Tibial nerve (tissue), 4 donors: ENCODE data around the gene USP20. TPM values are rescaled to one million over a fixed set of nuclear protein-coding genes. Genes with fewer than 3 reads are reported as not detected.
A peak's percentile ranks its signal among the peaks of the same experiment; 100 is the strongest.

Experiments used
- DNase-seq, 2 donors: peaks; one replicate each; pipeline ENCODE4 v3.0.0-alpha.2; 2019; ENCODE audit warnings: low spot score in 2 of 2
- H3K27ac ChIP-seq, 4 donors: fragments of 200-600 bp; sonication (generic) in 3 of 4; one replicate each; pipeline ENCODE4 v1.5.1; 2017 to 2019; ENCODE audit warnings: mild to moderate bottlenecking in 1 of 4
- H3K27me3 ChIP-seq, 2 donors: fragments of 200-600 bp; sonication (generic) in 1 of 2; one replicate each; pipeline versions ENCODE4 v1.5.1 to v1.6.0; 2017 to 2019
- H3K36me3 ChIP-seq, 3 donors: fragments of 200-600 bp; sonication (generic); one replicate each; pipeline ENCODE4 v1.5.1; 2018 to 2019
- H3K4me1 ChIP-seq, 4 donors: fragments of 200-600 bp; sonication (generic) in 3 of 4; one replicate each; pipeline ENCODE4 v1.5.1; 2017 to 2019
- H3K4me3 ChIP-seq, 4 donors: fragments of 200-600 bp; sonication (generic) in 3 of 4; one replicate each; pipeline ENCODE4 v1.5.1; 2017 to 2019; ENCODE audit warnings: mild to moderate bottlenecking in 1 of 4, moderate library complexity in 1 of 4
- H3K9me3 ChIP-seq, 4 donors: fragments of 200-600 bp; sonication (generic) in 3 of 4; one replicate each; pipeline ENCODE4 v1.5.1; 2017 to 2019
- EP300 ChIP-seq, 2 donors: sonication (generic); formaldehyde crosslinking; IDR thresholded peaks; one replicate each; pipeline ENCODE4 v1.6.1; 2017; ENCODE audit warnings: antibody characterized with exemption in 2 of 2, mild to moderate bottlenecking in 1 of 2
- POLR2A ChIP-seq, 2 donors: fragments of 450-650 bp; IDR thresholded peaks; one replicate each; pipeline ENCODE4 v1.6.1; 2017; ENCODE audit warnings: antibody characterized with exemption in 2 of 2, mild to moderate bottlenecking in 2 of 2, moderate library complexity in 2 of 2
- WGBS, 2 donors: methylation state at CpG; one replicate each; pipeline ENCODE4 v1.1.5; 2018; 5-methylcytosine and 5-hydroxymethylcytosine counted together
- total RNA-seq, 4 donors: library from RNA; depleted of rRNA; stranded (reverse); fragments of >200 nt; gene quantifications; one replicate each; pipeline ENCODE4 v1.1.0, GENCODE V29; 2016
- TF ChIP-seq, protein P1 (sequence below), 5 experiments: fragments of 200-600 bp in 3 of 5; fragments of 450-650 bp in 2 of 5; sonication (generic) in 3 of 5; IDR thresholded peaks; one replicate each; pipeline ENCODE4 v1.5.1; 2016 to 2019; ENCODE audit warnings: antibody characterized with exemption in 5 of 5, mild to moderate bottlenecking in 3 of 5, moderate library complexity in 2 of 5

Gene USP20
- total RNA-seq, 4 donors from 2014 or later: 20.1 to 50.1 (median 24.1) TPM

DNA sequence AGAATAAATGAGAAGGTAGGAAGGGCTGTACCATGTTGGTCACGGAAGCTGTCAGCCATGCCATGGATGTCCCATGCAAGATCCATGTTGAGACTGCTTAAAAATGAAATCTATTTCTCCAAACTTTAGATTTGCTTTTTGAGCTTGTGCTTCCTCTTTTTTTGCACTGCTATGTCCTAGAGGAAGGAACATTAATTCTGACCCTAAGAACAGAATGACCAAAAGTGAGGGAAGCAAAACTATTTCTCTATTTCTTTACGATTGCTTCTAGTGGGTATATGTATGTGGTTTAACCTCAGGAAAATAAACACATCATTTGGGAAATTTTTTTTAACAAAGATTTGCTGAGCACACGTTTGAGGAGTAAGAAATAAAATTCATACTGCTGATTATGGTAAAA lies 84.6 kb downstream of the USP20 start:
- Histone ChIP-seq H3K27ac (peak overlapping the region in 1 of 4 donors; percentile 15), H3K9me3 (no peaks in the 10 kb centered on the region), H3K4me1 (peaks cover 0 to 19% (median 2%) of the 10 kb centered on the region in 4 donors), H3K27me3 (no peaks in the 10 kb centered on the region), H3K36me3 (peaks cover 0 to 38% (median 0%) of the 10 kb centered on the region in 3 donors), H3K4me3 (no peak overlapping the region)
- no peak for DNase-seq
- 69 to 72% methylated on average over 3 of the region's 3 CpGs for WGBS, 2 donors
- peak; percentile 43 to 53 for TF ChIP-seq EP300 (IDR thresholded peaks at IDR 0.05)
- TF ChIP-seq, protein P1, sequence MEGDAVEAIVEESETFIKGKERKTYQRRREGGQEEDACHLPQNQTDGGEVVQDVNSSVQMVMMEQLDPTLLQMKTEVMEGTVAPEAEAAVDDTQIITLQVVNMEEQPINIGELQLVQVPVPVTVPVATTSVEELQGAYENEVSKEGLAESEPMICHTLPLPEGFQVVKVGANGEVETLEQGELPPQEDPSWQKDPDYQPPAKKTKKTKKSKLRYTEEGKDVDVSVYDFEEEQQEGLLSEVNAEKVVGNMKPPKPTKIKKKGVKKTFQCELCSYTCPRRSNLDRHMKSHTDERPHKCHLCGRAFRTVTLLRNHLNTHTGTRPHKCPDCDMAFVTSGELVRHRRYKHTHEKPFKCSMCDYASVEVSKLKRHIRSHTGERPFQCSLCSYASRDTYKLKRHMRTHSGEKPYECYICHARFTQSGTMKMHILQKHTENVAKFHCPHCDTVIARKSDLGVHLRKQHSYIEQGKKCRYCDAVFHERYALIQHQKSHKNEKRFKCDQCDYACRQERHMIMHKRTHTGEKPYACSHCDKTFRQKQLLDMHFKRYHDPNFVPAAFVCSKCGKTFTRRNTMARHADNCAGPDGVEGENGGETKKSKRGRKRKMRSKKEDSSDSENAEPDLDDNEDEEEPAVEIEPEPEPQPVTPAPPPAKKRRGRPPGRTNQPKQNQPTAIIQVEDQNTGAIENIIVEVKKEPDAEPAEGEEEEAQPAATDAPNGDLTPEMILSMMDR (IDR thresholded peaks at IDR 0.05): no peak
- no peak for TF ChIP-seq POLR2A (IDR thresholded peaks at IDR 0.05)

DNA sequence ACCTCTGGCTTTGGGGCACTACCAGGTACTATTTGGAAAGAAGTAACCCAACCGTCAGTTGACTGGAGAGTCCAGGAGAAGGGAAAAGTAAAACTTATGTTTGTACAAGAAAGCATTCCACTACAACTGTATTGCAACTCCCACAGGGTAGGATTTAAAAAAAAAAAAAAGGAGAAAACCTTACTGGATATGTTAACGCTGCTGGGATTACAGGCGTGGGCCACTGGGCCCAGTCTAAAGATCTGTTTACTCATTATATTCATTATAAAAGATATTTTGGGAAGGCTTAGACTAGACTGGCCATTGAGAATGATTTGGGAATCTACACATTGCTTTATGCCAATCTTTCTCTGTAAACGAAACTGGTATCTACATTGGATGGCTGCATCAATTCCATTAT lies 86.6 kb downstream of the USP20 start:
- 81 to 88% methylated on average over 4 of the region's 4 CpGs for WGBS, 2 donors
- Histone ChIP-seq H3K27ac (peak overlapping the region in 1 of 4 donors; percentile 70), H3K9me3 (no peaks in the 10 kb centered on the region), H3K4me3 (no peak overlapping the region), H3K27me3 (no peaks in the 10 kb centered on the region), H3K36me3 (peaks cover 0 to 55% (median 0%) of the 10 kb centered on the region in 3 donors), H3K4me1 (peaks cover 0 to 19% (median 2%) of the 10 kb centered on the region in 4 donors)
- TF ChIP-seq, protein P1 (IDR thresholded peaks at IDR 0.05): no peak
- no peak for DNase-seq

DNA sequence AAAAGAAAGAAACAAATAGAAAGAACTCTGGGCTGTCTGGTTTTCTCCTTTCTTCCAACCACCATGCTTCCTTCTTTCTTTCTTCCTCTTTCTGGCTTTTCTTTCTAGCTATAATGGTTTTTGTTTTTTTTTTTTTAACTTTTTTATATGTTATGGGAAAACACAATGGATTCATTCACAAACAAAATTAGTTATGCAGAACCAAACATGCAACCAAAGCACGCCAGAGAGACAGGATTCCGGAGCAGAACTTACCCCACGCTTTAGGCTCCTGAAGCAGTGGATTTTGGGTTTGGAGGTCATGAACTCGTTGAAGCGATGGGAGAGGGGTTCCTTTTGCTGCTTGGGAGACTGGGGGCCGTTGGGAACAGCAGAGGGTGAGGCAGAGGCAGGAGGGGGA lies 88.3 kb downstream of the USP20 start:
- no peak for DNase-seq
- no peaks in the 10 kb centered on the region for H3K9me3 ChIP-seq
- peak overlapping the region in 2 of 4 donors; percentile 61 to 70 for H3K27ac ChIP-seq
- WGBS, 2 donors: 49 to 50% methylated on average over 6 of the region's 6 CpGs
- no peaks in the 10 kb centered on the region for H3K27me3 ChIP-seq
- peaks cover 0 to 67% (median 0%) of the 10 kb centered on the region in 3 donors for H3K36me3 ChIP-seq
- TF ChIP-seq EP300 (IDR thresholded peaks at IDR 0.05) (no peak), POLR2A (IDR thresholded peaks at IDR 0.05) (no peak)
- TF ChIP-seq, protein P1 (IDR thresholded peaks at IDR 0.05): no peak
- H3K4me3 ChIP-seq: no peak overlapping the region
- peaks cover 0 to 19% (median 2%) of the 10 kb centered on the region in 4 donors for H3K4me1 ChIP-seq

DNA sequence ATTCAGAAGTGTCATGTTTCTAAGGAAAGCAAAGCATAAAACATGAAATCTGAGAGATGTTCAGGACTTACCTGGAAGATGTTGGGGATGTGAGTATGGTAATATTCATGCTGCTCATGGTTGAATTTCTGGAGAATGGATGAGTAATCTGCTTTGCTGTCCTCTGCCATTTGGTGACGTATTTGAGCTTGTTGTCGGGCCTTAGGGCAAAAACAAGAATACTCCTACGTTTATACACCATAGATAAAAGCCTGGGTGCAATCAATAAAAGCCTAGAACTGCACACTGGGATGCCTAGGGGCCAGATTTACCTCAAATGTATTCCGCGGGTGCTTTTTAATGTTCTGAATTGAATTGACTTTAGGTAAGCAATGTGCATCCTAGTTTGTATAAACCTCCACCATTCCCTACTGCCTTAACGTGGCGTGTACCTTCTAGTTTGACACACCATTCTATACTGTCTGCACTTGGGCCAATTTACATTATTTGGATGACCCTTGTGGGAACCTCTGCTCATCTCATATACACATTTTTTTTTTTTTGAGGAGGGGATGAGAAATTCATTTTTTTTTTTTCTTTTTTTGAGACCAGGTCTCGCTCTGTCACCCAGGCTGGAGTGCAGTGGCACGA lies 94.4 kb downstream of the USP20 start:
- Histone ChIP-seq H3K27me3 (no peaks in the 10 kb centered on the region), H3K27ac (peak overlapping the region in 1 of 4 donors; percentile 7), H3K4me3 (no peak overlapping the region), H3K36me3 (peaks cover 0 to 47% (median 0%) of the 10 kb centered on the region in 3 donors), H3K9me3 (no peaks in the 10 kb centered on the region), H3K4me1 (peaks cover 0 to 45% (median 26%) of the 10 kb centered on the region in 4 donors)
- DNase-seq: no peak
- TF ChIP-seq POLR2A (IDR thresholded peaks at IDR 0.05) (no peak), EP300 (IDR thresholded peaks at IDR 0.05) (no peak)
- TF ChIP-seq, protein P1 (IDR thresholded peaks at IDR 0.05): no peak
- 91 to 92% methylated on average over 9 of the region's 9 CpGs for WGBS, 2 donors

DNA sequence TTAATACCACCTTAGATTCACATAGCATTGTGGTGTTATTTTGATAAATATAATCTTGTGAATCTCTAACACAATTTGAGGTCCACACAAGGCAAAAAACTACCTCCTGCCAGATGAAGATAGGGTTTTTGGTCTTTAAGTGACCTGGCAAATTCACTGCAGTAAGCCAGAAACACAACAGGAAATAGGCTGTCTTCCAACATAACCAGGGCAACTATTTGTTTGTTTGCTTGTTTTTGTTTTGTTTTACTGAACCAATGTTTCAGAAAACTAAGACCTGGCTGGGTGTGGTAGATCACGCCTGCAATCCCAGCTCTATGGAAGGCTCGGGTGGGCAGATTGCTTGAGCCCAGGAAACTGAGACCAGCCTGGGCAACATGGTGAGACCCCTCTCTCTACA lies 95.5 kb downstream of the USP20 start:
- TF ChIP-seq POLR2A (IDR thresholded peaks at IDR 0.05): no peak
- TF ChIP-seq, protein P1 (IDR thresholded peaks at IDR 0.05): no peak
- TF ChIP-seq EP300 (IDR thresholded peaks at IDR 0.05): no peak
- H3K9me3 ChIP-seq: no peaks in the 10 kb centered on the region
- peaks cover 0 to 57% (median 30%) of the 10 kb centered on the region in 4 donors for H3K4me1 ChIP-seq
- no peak overlapping the region for H3K4me3 ChIP-seq
- H3K27ac ChIP-seq: peak overlapping the region in 2 of 4 donors; percentile 72 to 86
- H3K36me3 ChIP-seq: peaks cover 0 to 36% (median 0%) of the 10 kb centered on the region in 3 donors
- no peaks in the 10 kb centered on the region for H3K27me3 ChIP-seq
- DNase-seq: no peak
- WGBS, 2 donors: 84 to 97% methylated on average over 2 of the region's 2 CpGs
